Left lung (tissue), 10 donors: Measurements from ENCODE around the gene ALPP. TPM values are rescaled to one million over a fixed set of nuclear protein-coding genes. Genes with fewer than 3 reads are reported as not detected.
A peak's percentile ranks its signal among the peaks of the same experiment; 100 is the strongest.
"Not testable (repeated sequence)": the region's sequence is repeated elsewhere in the genome, so short reads cannot be mapped to it uniquely, and the experiment has no call there.

ENCODE experiments used
- ATAC-seq: fragments of 200-7000 bp; cut with Tn5 transposase; one replicate; pipeline ENCODE4 v1.9.1; 2020; ENCODE audit warnings: moderate library complexity
- DNase-seq, 4 donors: peaks; one replicate each; pipeline ENCODE4 v3.0.0-alpha.2; 2013 to 2020
- H3K27ac ChIP-seq, 2 donors: fragments of 200-600 bp; sonication (generic) in 1 of 2; one replicate each; pipeline versions ENCODE4 v1.5.0 to v1.8.0; 2020 to 2021
- H3K27me3 ChIP-seq, 2 donors: fragments of 200-600 bp; sonication (generic) in 1 of 2; one replicate each; pipeline versions ENCODE4 v1.5.0 to v1.8.0; 2020 to 2021
- H3K36me3 ChIP-seq, 2 donors: fragments of 200-600 bp; sonication (generic) in 1 of 2; one replicate each; pipeline versions ENCODE4 v1.5.0 to v1.8.0; 2020 to 2021
- H3K4me1 ChIP-seq, 2 donors: fragments of 200-600 bp; one replicate each; pipeline ENCODE4 v1.8.0; 2021
- H3K4me3 ChIP-seq, 2 donors: fragments of 200-600 bp; sonication (generic) in 1 of 2; one replicate each; pipeline versions ENCODE4 v1.5.0 to v1.8.0; 2020 to 2021; ENCODE audit warnings: mild to moderate bottlenecking in 1 of 2
- H3K9me3 ChIP-seq, 2 donors: fragments of 200-600 bp; sonication (generic) in 1 of 2; one replicate each; pipeline versions ENCODE4 v1.5.0 to v1.8.0; 2020 to 2021
- intact Hi-C, 2 donors: fragments of 100-400 bp; cut with DNase I; formaldehyde crosslinking; loops; one replicate each; pipeline versions ENCODE4 v1.11.2 to v1.14.2; 2022
- polyA plus RNA-seq, 6 donors: library from polyadenylated mRNA; unstranded; fragments of 120-200 nt; gene quantifications; one replicate each; pipeline ENCODE4 v1.2.1, GENCODE V29; 2013; ENCODE audit not compliant: insufficient read length in 6 of 6
- total RNA-seq, 2 donors: library from RNA; stranded (reverse); fragmentation: NEBNext Ultra II Directional; extraction: Animal tissue kit (Norgen Biotek cat#: 25700); gene quantifications; one replicate each; pipeline ENCODE4 v1.2.1, GENCODE V29; 2021
- TF ChIP-seq, protein P1 (sequence below), 2 donors: fragments of 200-600 bp; sonication (generic) in 1 of 2; IDR thresholded peaks; one replicate each; pipeline versions ENCODE4 v1.5.0 to v1.8.0; 2021; ENCODE audit warnings: antibody characterized with exemption in 2 of 2
- donor health status: DM: no; HTN: yes; CAD: no.
- donor health status: DM: no; HTN: no; CAD: no.

ALPP gene
- total and polyA plus RNA-seq, 8 donors = 0.07 to 14.1 (median 0.18) TPM; not detected in 3

DNA sequence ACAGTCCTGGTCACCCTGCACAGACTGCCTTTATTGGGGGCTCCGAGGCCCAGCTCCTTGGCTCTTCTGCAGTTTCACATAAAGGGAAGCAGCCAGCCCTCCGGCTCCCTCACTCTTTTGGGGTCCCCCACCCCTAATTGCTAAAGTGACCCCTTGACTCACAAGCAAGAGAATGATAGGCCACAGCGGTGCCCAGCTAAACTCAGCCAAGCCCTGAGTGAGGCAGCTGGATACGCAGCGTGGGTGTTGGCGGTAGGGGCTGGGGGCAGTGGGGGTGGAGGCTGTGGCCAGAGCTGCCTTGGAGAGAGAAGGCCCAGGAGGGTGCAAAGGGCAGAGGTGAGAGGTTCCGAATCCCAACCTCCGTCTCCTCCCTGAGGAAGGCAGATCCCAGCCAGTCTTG lies 25.5 kb upstream of the ALPP start:
- no peak for ATAC-seq
- Histone ChIP-seq H3K36me3 (no peaks in the 10 kb centered on the region), H3K9me3 (no peaks in the 10 kb centered on the region), H3K27me3 (peaks cover 32 to 72% of the 10 kb centered on the region in 2 donors), H3K27ac (no peak overlapping the region), H3K4me3 (no peak overlapping the region), H3K4me1 (peaks cover 0 to 3% of the 10 kb centered on the region in 2 donors)
- peak in 2 of 4 donors; percentile 24 to 34 for DNase-seq
- intact Hi-C loops = no loop called here
- TF ChIP-seq, protein P1, sequence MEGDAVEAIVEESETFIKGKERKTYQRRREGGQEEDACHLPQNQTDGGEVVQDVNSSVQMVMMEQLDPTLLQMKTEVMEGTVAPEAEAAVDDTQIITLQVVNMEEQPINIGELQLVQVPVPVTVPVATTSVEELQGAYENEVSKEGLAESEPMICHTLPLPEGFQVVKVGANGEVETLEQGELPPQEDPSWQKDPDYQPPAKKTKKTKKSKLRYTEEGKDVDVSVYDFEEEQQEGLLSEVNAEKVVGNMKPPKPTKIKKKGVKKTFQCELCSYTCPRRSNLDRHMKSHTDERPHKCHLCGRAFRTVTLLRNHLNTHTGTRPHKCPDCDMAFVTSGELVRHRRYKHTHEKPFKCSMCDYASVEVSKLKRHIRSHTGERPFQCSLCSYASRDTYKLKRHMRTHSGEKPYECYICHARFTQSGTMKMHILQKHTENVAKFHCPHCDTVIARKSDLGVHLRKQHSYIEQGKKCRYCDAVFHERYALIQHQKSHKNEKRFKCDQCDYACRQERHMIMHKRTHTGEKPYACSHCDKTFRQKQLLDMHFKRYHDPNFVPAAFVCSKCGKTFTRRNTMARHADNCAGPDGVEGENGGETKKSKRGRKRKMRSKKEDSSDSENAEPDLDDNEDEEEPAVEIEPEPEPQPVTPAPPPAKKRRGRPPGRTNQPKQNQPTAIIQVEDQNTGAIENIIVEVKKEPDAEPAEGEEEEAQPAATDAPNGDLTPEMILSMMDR (IDR thresholded peaks at IDR 0.05) = no peak

- TF ChIP-seq, protein P1 (IDR thresholded peaks at IDR 0.05) = no peak
- H3K36me3 ChIP-seq = no peaks in the 10 kb centered on the region
- H3K9me3 ChIP-seq = no peaks in the 10 kb centered on the region
- H3K27me3 ChIP-seq = peaks cover 32 to 66% of the 10 kb centered on the region in 2 donors
- DNase-seq (peak in 2 of 4 donors; percentile 6 to 17), ATAC-seq (no peak)
- H3K27ac ChIP-seq = no peak overlapping the region
- H3K4me3 ChIP-seq = no peak overlapping the region
- intact Hi-C loops = no loop called here
- H3K4me1 ChIP-seq = peaks cover 0 to 3% of the 10 kb centered on the region in 2 donors
Measured at GRCh38 chr2:232353660-232354059, 24.9 kb upstream of the ALPP start.

DNA sequence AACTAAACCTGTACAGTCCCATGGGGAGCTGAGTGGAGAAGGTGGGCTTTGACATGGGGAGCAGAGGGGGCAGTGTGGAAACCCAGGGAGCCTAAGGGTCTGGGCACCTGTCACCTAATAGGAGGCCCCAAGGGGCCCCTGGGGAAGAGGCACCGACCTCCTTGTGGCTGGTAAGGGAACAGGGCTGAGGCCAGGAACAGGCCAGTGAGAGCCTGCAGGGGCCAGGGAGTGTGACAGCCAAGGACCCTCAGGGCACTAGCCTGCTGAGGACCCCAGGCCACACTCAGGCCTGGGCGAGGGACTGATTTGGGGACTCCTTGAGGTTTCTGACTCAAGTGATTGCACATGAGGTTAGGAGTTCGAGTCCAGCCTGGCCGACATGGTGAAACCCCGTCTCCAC lies 24.5 kb upstream of the ALPP start:
- Histone ChIP-seq H3K9me3 (no peaks in the 10 kb centered on the region), H3K27me3 (peaks cover 32 to 62% of the 10 kb centered on the region in 2 donors), H3K4me3 (no peak overlapping the region), H3K4me1 (peaks cover 0 to 3% of the 10 kb centered on the region in 2 donors), H3K27ac (no peak overlapping the region), H3K36me3 (no peaks in the 10 kb centered on the region)
- TF ChIP-seq, protein P1 (IDR thresholded peaks at IDR 0.05) = no peak
- ATAC-seq (no peak), DNase-seq (peak in 2 of 4 donors; percentile 8 to 42)
- intact Hi-C loops = no loop called here

GRCh38 chr2:232361646-232362045 lies 16.9 kb upstream of the ALPP start:
- no peak overlapping the region for H3K4me3 ChIP-seq
- H3K9me3 ChIP-seq = peaks cover 0 to 6% of the 10 kb centered on the region in 2 donors
- intact Hi-C loops = no loop called here
- H3K27me3 ChIP-seq = no peaks in the 10 kb centered on the region
- ATAC-seq (no peak), DNase-seq (no peak)
- TF ChIP-seq, protein P1 (IDR thresholded peaks at IDR 0.05) = no peak
- no peak overlapping the region for H3K27ac ChIP-seq
- H3K36me3 ChIP-seq = no peaks in the 10 kb centered on the region
- H3K4me1 ChIP-seq = peaks cover 0 to 5% of the 10 kb centered on the region in 2 donors

- Histone ChIP-seq H3K4me1 (peaks cover 0 to 5% of the 10 kb centered on the region in 2 donors), H3K36me3 (no peaks in the 10 kb centered on the region), H3K27ac (no peak overlapping the region), H3K4me3 (no peak overlapping the region), H3K9me3 (peaks cover 0 to 6% of the 10 kb centered on the region in 2 donors), H3K27me3 (no peaks in the 10 kb centered on the region)
- TF ChIP-seq, protein P1 (IDR thresholded peaks at IDR 0.05) = no peak
- no peak for ATAC-seq
- intact Hi-C loops = no loop called here
- DNase-seq = peak in 1 of 4 donors; percentile 19
Measured at GRCh38 chr2:232362174-232362900, 16.2 kb upstream of the ALPP start.

- intact Hi-C loops, H3K4me1 ChIP-seq, H3K36me3 ChIP-seq, H3K27ac ChIP-seq, H3K9me3 ChIP-seq, DNase-seq, H3K27me3 ChIP-seq, ATAC-seq: not testable (repeated sequence)
- H3K4me3 ChIP-seq = peak overlapping the region in 1 of 2 donors; percentile 11
Measured at GRCh38 chr2:232363064-232363783, 15.3 kb upstream of the ALPP start.
